Measurements from ENCODE around the gene RAB20.

DNA sequence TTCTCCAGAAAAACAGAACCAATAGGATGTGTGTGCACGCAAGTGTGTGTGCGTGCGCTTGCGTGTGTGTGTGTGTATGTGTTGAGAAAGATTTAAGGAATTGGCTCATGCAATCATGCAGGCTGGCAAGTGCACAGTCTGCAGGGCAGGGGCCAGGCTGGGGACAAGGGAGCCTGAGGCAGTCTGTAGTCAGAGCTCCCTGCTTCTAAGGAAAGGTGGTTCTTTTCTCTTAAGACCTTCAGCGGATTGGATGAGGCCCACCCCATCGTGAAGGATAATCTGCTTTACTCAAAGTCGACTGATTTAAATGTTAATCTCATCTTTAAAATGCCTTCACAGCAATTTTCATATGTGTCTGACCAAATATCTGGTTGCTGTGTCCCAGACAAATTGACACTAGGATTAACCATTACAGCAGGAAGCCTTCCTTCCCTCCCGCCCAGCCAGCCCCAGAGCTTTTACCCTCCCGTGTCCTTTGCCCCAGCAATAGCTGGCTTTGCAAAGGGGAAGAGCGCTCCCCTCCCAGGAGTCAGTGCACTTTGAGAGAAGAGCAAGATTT lies 38.8 kb upstream of the RAB20 start:
- TF ChIP-seq, protein P1, sequence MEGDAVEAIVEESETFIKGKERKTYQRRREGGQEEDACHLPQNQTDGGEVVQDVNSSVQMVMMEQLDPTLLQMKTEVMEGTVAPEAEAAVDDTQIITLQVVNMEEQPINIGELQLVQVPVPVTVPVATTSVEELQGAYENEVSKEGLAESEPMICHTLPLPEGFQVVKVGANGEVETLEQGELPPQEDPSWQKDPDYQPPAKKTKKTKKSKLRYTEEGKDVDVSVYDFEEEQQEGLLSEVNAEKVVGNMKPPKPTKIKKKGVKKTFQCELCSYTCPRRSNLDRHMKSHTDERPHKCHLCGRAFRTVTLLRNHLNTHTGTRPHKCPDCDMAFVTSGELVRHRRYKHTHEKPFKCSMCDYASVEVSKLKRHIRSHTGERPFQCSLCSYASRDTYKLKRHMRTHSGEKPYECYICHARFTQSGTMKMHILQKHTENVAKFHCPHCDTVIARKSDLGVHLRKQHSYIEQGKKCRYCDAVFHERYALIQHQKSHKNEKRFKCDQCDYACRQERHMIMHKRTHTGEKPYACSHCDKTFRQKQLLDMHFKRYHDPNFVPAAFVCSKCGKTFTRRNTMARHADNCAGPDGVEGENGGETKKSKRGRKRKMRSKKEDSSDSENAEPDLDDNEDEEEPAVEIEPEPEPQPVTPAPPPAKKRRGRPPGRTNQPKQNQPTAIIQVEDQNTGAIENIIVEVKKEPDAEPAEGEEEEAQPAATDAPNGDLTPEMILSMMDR (IDR thresholded peaks at IDR 0.05), result no peak
- TF ChIP-seq EZH2 (IDR thresholded peaks at IDR 0.05; ENCODE audit: borderline replicate concordance, insufficient read depth, low read depth, low read length, poor library complexity, severe bottlenecking), result no peak
